HepG2 (cell line): ENCODE measurements around the gene INO80. TPM values are rescaled to one million over a fixed set of nuclear protein-coding genes. Genes with fewer than 3 reads are reported as not detected.

Experiments
- ATAC-seq: fragments of 200-7000 bp; cut with Tn5 transposase; 3 replicates; pipeline ENCODE4 v1.9.1; 2020; ENCODE audit warnings: mild to moderate bottlenecking, moderate library complexity
- BruUV-seq: library from RNA; stranded (reverse); fragments of 400-500 nt; replicated peaks from 2 replicates; lab custom pipeline; 2021; lab: Mats Ljungman, UMichigan
- CTCF ChIA-PET: fragments of 300-600 bp; formaldehyde crosslinking; extraction: SDS; loops from one replicate; lab custom pipeline; 2021; ENCODE audit warnings: low total read pairs, inconsistent platforms, low intra/inter-chr PET ratio; lab: Yijun Ruan, JAX
- POLR2A ChIA-PET: fragments of 350-600 bp; sonication (Branson Sonifier 250); formaldehyde crosslinking; loops from one replicate; lab custom pipeline; 2020; ENCODE audit warnings: antibody characterized with exemption, inconsistent platforms; lab: Yijun Ruan, JAX
- DNase-seq: peaks from one replicate; pipeline ENCODE4 v3.0.0-alpha.2; 2015; ENCODE audit warnings: low spot score
- FAIRE-seq: peaks from 3 replicates; lab custom pipeline; 2011; peaks lifted over from hg19 to GRCh38; lab: Jason Lieb, UNC
- H2AFZ ChIP-seq: one replicate; pipeline ENCODE4 v1.6.1; 2011; ENCODE audit warnings: low read length, inconsistent platforms
- H3K27ac ChIP-seq: fragments of 300-600 bp; 3 replicates; pipeline ENCODE4 v1.8.0; 2011; ENCODE audit warnings: mixed run types, mild to moderate bottlenecking, mixed read lengths, low read length, inconsistent platforms; ENCODE audit not compliant: insufficient read depth; ENCODE audit errors: extremely low read length
- H3K27me3 ChIP-seq, 2 experiments: fragments of 200-600 bp in 1 of 2; 2 replicates in 1 of 2; 3 replicates in 1 of 2; pipeline versions ENCODE4 v1.6.0 to v1.8.0; 2011; ENCODE audit warnings: low read length in 2 of 2, mild to moderate bottlenecking in 2 of 2, moderate library complexity in 2 of 2, inconsistent platforms in 1 of 2; ENCODE audit not compliant: insufficient read depth in 2 of 2, control insufficient read depth in 1 of 2
- H3K36me3 ChIP-seq, 2 experiments: fragments of 200-600 bp in 1 of 2; replicated peaks in 1 of 2; 2 replicates in 1 of 2; 3 replicates in 1 of 2; pipeline versions ENCODE4 v1.5.1 to v1.8.0; 2011; ENCODE audit warnings: low read length in 2 of 2, inconsistent platforms in 1 of 2; ENCODE audit not compliant: insufficient read depth in 2 of 2, control insufficient read depth in 1 of 2
- H3K4me1 ChIP-seq: 2 replicates; pipeline ENCODE4 v1.5.1; 2012; ENCODE audit warnings: low read length, inconsistent platforms; ENCODE audit not compliant: insufficient read depth
- H3K4me2 ChIP-seq: 2 replicates; pipeline ENCODE4 v1.6.0; 2011; ENCODE audit warnings: low read depth, low read length, inconsistent platforms
- H3K4me3 ChIP-seq, 3 experiments: fragments of 200-600 bp in 1 of 3; sonication (generic), shearing (Covaris generic) in 1 of 3; replicated peaks in 1 of 3; 2 replicates each; pipeline ENCODE4 v1.5.1; 2011 to 2016; ENCODE audit warnings: low read length in 3 of 3, inconsistent platforms in 2 of 3, low read depth in 2 of 3, mild to moderate bottlenecking in 2 of 3, control low read depth in 1 of 3, mixed read lengths in 1 of 3; ENCODE audit not compliant: insufficient read depth in 1 of 3
- H3K79me2 ChIP-seq: one replicate; pipeline ENCODE4 v1.6.1; 2011; ENCODE audit warnings: low read length, inconsistent platforms; ENCODE audit not compliant: insufficient read depth
- H3K9ac ChIP-seq: 2 replicates; pipeline ENCODE4 v1.6.0; 2011; ENCODE audit warnings: mild to moderate bottlenecking, low read depth, low read length, inconsistent platforms; ENCODE audit not compliant: insufficient read depth
- H3K9me3 ChIP-seq: 2 replicates; pipeline ENCODE4 v1.5.1; 2012; ENCODE audit warnings: mild to moderate bottlenecking, low read length
- H4K20me1 ChIP-seq: 2 replicates; pipeline ENCODE4 v1.6.0; 2011; ENCODE audit warnings: inconsistent platforms, mild to moderate bottlenecking, low read length, moderate library complexity; ENCODE audit not compliant: insufficient read depth
- AHDC1 ChIP-seq: sonication (generic); formaldehyde crosslinking; IDR thresholded peaks from 2 replicates; pipeline ENCODE4 v1.5.1; 2020; ENCODE audit warnings: mild to moderate bottlenecking, missing genetic modification reagents, borderline replicate concordance
- FOXK1 ChIP-seq: sonication (generic); formaldehyde crosslinking; IDR thresholded peaks from 2 replicates; pipeline ENCODE4 v1.4.0; 2020; ENCODE audit warnings: low read depth, missing genetic modification reagents, borderline replicate concordance
- HNF1A ChIP-seq, 2 experiments: sonication (generic) in 1 of 2; formaldehyde crosslinking in 1 of 2; IDR thresholded peaks; 2 replicates each; pipeline versions ENCODE4 v1.4.0 to v1.6.1; 2016 to 2020; ENCODE audit warnings: borderline replicate concordance in 1 of 2, low read depth in 1 of 2, mild to moderate bottlenecking in 1 of 2, missing genetic modification reagents in 1 of 2
- ZNF382 ChIP-seq: sonication (generic); formaldehyde crosslinking; IDR thresholded peaks from 2 replicates; pipeline ENCODE4 v1.5.0; 2020; ENCODE audit warnings: missing genetic modification reagents, mild to moderate bottlenecking, borderline replicate concordance
- WGBS: methylation state at CpG from one replicate; pipeline ENCODE4 v1.1.6; 2017; ENCODE audit warnings: low lambda C conversion rate; 5-methylcytosine and 5-hydroxymethylcytosine counted together
- in situ Hi-C: cut with HindIII; loops from 2 replicates; pipeline ENCODE4 v1.10.0; 2017; ENCODE audit warnings: low pct_unique_long_range_greater_than_20kb; ENCODE audit not compliant: extremely low pct_ligation_motif_present
- intact Hi-C: fragments of 100-400 bp; cut with micrococcal nuclease; formaldehyde crosslinking; loops from one replicate; pipeline ENCODE4 v1.10.0; 2022; ENCODE audit not compliant: unreplicated experiment
- polyA plus RNA-seq, 8 experiments: library from polyadenylated mRNA; depleted of rRNA in 3 of 8; stranded (reverse) in 7 of 8; unstranded in 1 of 8; fragments of >200 nt; fragmentation: Illumina TruSeq in 4 of 8; extraction: Trizol in 4 of 8; gene quantifications; 2 replicates each; pipeline versions ENCODE4 v1.2.1 to v1.2.3, GENCODE V29; 2011 to 2016; ENCODE audit warnings: low read depth in 4 of 8, missing spikeins in 1 of 8, mixed read lengths in 1 of 8; ENCODE audit not compliant: insufficient read depth in 1 of 8
- total RNA-seq, 5 experiments: library from RNA; depleted of rRNA; stranded (reverse); fragments of >200 nt; fragmentation: Illumina TruSeq; extraction: Trizol; gene quantifications; 2 replicates each; pipeline ENCODE4 v1.2.3, GENCODE V29; 2016; ENCODE audit warnings: low read depth in 1 of 5

INO80 gene
- total and polyA plus RNA-seq, 2 of the 13 experiments (the other 11 are each of a cell fraction or from before 2014, with no cell fraction given), result 3.6 to 14.8 TPM

- Histone ChIP-seq H3K4me2 (no peak overlapping the region), H3K4me1 (0 out of 2 replicates have a peak, but pooled peaks cover 9% of the 10 kb centered on the region), H3K4me3 (no peak overlapping the region), H3K27me3 (peaks cover 14 to 54% of the 10 kb centered on the region in 2 experiments; a peak in 4 of 5 replicates), H3K27ac (no peak overlapping the region), H3K9ac (no peak overlapping the region), H3K9me3 (no peaks in the 10 kb centered on the region), H4K20me1 (no peaks in the 10 kb centered on the region), H3K36me3 (no peaks in the 10 kb centered on the region), H3K79me2 (no peaks in the 10 kb centered on the region), H2AFZ (no peak overlapping the region)
- CTCF ChIA-PET, result no interaction called here
- BruUV-seq, result no TSS peak
- POLR2A ChIA-PET, result no interaction called here
- 58% methylated on average over 5 of the region's 20 CpGs for WGBS
- intact Hi-C loops (no loop called here), in situ Hi-C loops (no loop called here)
- ATAC-seq, result peak; percentile 15; the same call in 1 of the 3 replicates
- DNase-seq, result no peak
- no peak for FAIRE-seq
- TF ChIP-seq ZNF382 (no peak), AHDC1 (CRISPR knock-in tag) (no peak), FOXK1 (no peak), HNF1A (IDR thresholded peaks at IDR 0.05; ENCODE audit: low read depth) (no peak), HNF1A (CRISPR knock-in tag; IDR thresholded peaks at IDR 0.05; ENCODE audit: borderline replicate concordance) (no peak)
These were observed 160.8 kb downstream of the INO80 start for GRCh38 chr15:40955141-40955903.
